Skeletal muscle cell (primary cell): ENCODE measurements around the gene RGS6.
A peak's percentile ranks its signal among the peaks of the same experiment; 100 is the strongest.

Experiments
- DNase-seq: peaks from one replicate; pipeline ENCODE4 v3.0.0-alpha.2; 2010; ENCODE audit warnings: low read depth
- H3K4me3 ChIP-seq: 2 replicates; pipeline ENCODE4 v1.5.1; 2011; ENCODE audit warnings: low read depth, mild to moderate bottlenecking, control low read depth, low read length, moderate library complexity

The RGS6 gene

GRCh38 chr14:72499746-72500145 lies 567.5 kb downstream of the RGS6 start:
- DNase-seq, result no peak
- no peak overlapping the region for H3K4me3 ChIP-seq

- DNase-seq, result no peak
- H3K4me3 ChIP-seq, result no peak overlapping the region
Measured at GRCh38 chr14:72500234-72500838, 568.1 kb downstream of the RGS6 start.

GRCh38 chr14:72501439-72501838 lies 569.2 kb downstream of the RGS6 start:
- no peak overlapping the region for H3K4me3 ChIP-seq
- no peak for DNase-seq

GRCh38 chr14:72503271-72503670 lies 571.0 kb downstream of the RGS6 start:
- DNase-seq, result no peak
- H3K4me3 ChIP-seq, result no peak overlapping the region

- no peak for DNase-seq
Measured at GRCh38 chr14:72503696-72504368, 571.6 kb downstream of the RGS6 start.

GRCh38 chr14:72510566-72510965 lies 578.3 kb downstream of the RGS6 start:
- DNase-seq, result no peak
- H3K4me3 ChIP-seq, result no peak overlapping the region

More at GRCh38 chr14:72503696-72504368, 571.6 kb downstream of the RGS6 start:
- no peak overlapping the region for H3K4me3 ChIP-seq

GRCh38 chr14:72512281-72512680 lies 580.1 kb downstream of the RGS6 start:
- no peak for DNase-seq
- H3K4me3 ChIP-seq, result no peak overlapping the region

- DNase-seq, result no peak
- H3K4me3 ChIP-seq, result no peak overlapping the region
Measured at GRCh38 chr14:72512925-72513324, 580.7 kb downstream of the RGS6 start.

GRCh38 chr14:72513346-72513745 lies 581.1 kb downstream of the RGS6 start:
- no peak overlapping the region for H3K4me3 ChIP-seq
- DNase-seq, result no peak

- no peak overlapping the region for H3K4me3 ChIP-seq
- DNase-seq, result peak; percentile 13
Measured at GRCh38 chr14:72513965-72514659, 581.9 kb downstream of the RGS6 start.

GRCh38 chr14:72514660-72515025 lies 582.4 kb downstream of the RGS6 start:
- no peak overlapping the region for H3K4me3 ChIP-seq

GRCh38 chr14:72515779-72516770 lies 583.8 kb downstream of the RGS6 start:
- H3K4me3 ChIP-seq, result no peak overlapping the region
- DNase-seq, result no peak

More at GRCh38 chr14:72514660-72515025, 582.4 kb downstream of the RGS6 start:
- DNase-seq, result no peak

- DNase-seq, result peak; percentile 70
- peak overlapping the region; percentile 10 for H3K4me3 ChIP-seq
Measured at GRCh38 chr14:72516936-72517700, 584.9 kb downstream of the RGS6 start.

GRCh38 chr14:72517736-72518135 lies 585.5 kb downstream of the RGS6 start:
- H3K4me3 ChIP-seq, result no peak overlapping the region

GRCh38 chr14:72518809-72519377 lies 586.7 kb downstream of the RGS6 start:
- H3K4me3 ChIP-seq, result no peak overlapping the region
- no peak for DNase-seq

More at GRCh38 chr14:72517736-72518135, 585.5 kb downstream of the RGS6 start:
- DNase-seq, result no peak

- DNase-seq, result no peak
- H3K4me3 ChIP-seq, result no peak overlapping the region
Measured at GRCh38 chr14:72519543-72519942, 587.3 kb downstream of the RGS6 start.

- no peak for DNase-seq
- H3K4me3 ChIP-seq, result no peak overlapping the region
Measured at GRCh38 chr14:72521045-72521444, 588.8 kb downstream of the RGS6 start.

- DNase-seq, result no peak
- no peak overlapping the region for H3K4me3 ChIP-seq
Measured at GRCh38 chr14:72521968-72522741, 589.9 kb downstream of the RGS6 start.
